GM18505 (cell line): ENCODE data around the gene SOCS3.

Experiments used
- ATAC-seq: cut with Tn5 transposase; IDR thresholded peaks from one replicate; pipeline ENCODE4 v1.9.1; 2021; ENCODE audit not compliant: unreplicated experiment
- POLR2A ChIP-seq: IDR thresholded peaks from 4 replicates; pipeline ENCODE4 v1.6.1; 2011; ENCODE audit warnings: borderline replicate concordance; ENCODE audit not compliant: insufficient read depth, insufficient read length; ENCODE audit errors: extremely low read depth

Gene SOCS3

GRCh38 chr17:78329263-78330059 is 30.4 kb downstream of the SOCS3 start:
- ATAC-seq: no peak
- no peak for TF ChIP-seq POLR2A

DNA sequence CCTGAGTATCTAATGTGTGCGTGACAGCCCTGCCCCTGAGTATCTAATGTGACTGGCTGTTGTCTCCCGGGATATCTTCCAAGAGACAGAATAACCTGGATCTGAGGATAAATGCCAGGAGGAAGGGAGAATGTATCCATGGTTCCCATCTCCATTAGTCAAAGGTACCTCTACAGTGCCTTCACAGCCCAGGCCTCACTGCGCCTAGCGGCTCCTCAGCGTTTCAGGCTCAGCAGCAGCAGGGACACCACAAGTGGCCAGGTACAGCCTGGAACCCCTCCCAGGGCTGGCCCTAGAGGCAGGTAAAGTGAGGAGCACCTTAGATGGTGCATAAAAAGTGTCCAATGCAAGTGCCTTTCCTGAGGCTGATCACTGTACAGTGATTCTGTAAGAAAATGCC is 32.0 kb downstream of the SOCS3 start:
- ATAC-seq: no peak
- no peak for TF ChIP-seq POLR2A

- no peak for ATAC-seq
- TF ChIP-seq POLR2A: no peak
These were observed 34.7 kb downstream of the SOCS3 start for GRCh38 chr17:78325076-78325687.

GRCh38 chr17:78324391-78325075 is 35.3 kb downstream of the SOCS3 start:
- no peak for TF ChIP-seq POLR2A
- no peak for ATAC-seq

DNA sequence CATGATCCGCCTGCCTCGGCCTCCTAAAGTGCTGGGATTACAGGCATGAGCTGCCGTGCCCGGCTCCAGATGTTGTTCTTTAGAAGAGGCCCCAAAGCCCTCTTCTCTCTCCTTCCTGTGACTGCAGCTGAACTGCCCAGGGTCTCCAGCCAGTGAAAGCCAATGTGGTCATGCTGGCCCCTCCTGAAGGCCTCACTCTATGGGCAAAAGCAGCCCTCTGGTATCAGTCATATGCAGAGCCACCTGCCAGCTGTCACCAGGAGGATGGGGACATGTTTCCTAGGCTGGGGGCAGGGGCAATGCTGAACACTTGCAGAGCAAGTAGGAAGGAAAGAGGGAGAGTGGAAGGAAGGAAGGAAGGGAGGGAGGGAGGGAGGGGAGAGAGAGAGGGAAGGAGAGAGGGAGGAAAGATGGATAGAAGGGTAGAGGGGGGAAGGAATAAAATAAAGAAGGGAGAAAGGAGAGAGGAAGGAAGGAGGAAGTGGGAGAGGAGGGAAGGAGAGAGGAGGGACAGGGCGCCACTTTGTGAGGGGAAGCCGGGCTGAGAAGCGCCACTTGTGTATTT is 36.0 kb downstream of the SOCS3 start:
- no peak for TF ChIP-seq POLR2A
- ATAC-seq: no peak

GRCh38 chr17:78322858-78323455 is 36.9 kb downstream of the SOCS3 start:
- no peak for TF ChIP-seq POLR2A
- ATAC-seq: no peak

- TF ChIP-seq POLR2A: no peak
- no peak for ATAC-seq
These were observed 37.5 kb downstream of the SOCS3 start for GRCh38 chr17:78322327-78322857.

DNA sequence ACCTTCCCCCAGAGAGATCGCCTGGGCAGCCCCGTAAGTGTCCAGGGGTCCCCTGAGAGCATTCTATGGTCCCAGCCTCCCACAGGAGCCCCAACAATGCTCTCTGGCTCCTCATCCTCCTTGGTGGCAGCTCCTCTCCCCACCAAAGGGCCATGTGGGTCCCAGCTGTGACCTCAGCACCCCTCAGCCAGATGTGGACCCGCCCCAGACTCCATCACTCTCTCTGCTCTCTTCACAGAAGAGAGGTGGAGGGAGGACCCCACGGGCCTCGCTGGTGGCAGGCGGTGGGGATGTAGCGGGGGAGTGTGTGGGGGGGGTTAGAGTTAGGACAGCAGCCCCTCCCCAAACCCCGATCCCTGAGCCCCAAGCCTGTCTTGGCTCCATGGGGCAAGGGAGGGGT is 41.0 kb downstream of the SOCS3 start:
- TF ChIP-seq POLR2A: no peak
- no peak for ATAC-seq

- no peak for TF ChIP-seq POLR2A
- ATAC-seq: no peak
These were observed 41.5 kb downstream of the SOCS3 start for GRCh38 chr17:78318407-78318806.

DNA sequence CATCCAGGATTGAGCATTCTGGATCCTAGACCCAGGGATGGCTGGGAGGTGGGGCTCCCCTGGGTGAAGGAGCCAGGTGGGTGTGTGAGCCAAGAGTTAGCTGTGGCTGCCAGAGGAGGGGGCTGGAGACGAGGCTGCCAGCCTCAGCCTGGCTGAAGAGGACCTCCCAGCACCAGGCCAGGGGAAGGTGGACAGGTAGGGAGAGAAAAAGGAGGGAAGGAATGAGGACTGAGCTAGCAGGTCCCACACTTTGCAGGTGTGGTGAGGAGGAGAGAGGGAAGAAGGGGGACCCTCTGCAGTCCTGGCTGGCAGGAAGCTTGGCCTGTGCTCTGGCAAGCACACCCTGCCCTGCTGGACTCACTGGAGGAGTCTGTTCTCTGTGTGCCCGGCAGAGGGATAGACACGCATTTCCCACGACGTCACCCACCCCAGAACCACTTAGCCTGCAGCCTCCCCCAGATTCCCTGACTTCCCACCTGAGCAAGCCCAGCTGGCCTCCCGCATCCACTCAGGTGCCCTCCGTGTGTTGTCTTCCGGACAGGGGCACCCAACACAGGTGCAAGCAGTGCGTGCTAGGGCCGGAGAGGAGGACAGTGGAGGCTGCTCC is 42.0 kb downstream of the SOCS3 start:
- TF ChIP-seq POLR2A: no peak
- ATAC-seq: no peak

DNA sequence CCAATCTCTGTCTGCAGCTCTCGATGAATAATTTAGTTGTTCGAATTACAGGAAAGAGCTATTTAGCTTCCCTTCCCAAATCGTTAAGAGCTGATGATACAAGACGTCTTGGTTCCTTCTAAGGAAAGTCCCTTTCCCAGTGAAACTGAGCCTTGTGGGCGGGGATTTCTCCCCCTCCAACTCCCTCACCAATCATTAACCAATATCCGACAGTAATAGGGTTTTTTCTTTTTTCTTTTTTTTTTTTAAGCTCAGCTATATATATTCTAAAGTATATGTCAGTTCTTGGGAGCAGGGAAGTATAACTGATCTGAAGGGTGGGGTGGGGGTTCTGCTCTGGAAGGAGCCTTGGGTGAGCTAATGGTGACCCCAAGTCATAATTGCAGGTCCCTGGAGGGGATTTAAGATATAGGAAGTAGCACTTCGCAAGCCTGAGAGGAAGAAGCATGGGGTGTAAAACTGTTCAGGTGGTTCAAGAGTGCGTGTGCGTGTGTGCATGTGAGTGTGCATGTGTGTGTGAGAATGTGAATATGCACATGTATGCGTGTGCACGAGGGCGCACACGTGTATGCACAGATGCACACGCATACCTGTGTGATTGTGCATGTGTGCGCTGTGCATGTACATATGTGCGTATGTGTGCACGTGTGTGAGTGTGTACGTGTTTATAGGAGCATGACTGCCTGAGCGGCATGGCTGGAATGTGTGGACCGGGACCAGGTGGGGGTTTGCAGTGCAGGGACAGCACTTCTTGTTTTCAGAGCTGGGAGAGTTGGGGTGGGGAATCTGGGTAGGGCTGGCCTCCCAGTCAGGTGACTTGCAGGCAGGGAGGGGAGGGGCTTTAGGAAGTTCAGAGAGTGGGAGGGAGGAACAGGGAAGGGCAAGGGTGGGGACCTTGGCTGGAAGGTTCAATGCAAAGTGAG is 42.7 kb downstream of the SOCS3 start:
- TF ChIP-seq POLR2A: no peak
- no peak for ATAC-seq
